GM12872 (cell line): ENCODE results near the gene WDR48.

Experiments used
- TF ChIP-seq, protein P1 (sequence below): IDR thresholded peaks from 3 replicates; pipeline ENCODE4 v1.5.1; 2011; ENCODE audit warnings: low read depth, mild to moderate bottlenecking, low read length, moderate library complexity; ENCODE audit not compliant: insufficient read depth

The WDR48 gene

DNA sequence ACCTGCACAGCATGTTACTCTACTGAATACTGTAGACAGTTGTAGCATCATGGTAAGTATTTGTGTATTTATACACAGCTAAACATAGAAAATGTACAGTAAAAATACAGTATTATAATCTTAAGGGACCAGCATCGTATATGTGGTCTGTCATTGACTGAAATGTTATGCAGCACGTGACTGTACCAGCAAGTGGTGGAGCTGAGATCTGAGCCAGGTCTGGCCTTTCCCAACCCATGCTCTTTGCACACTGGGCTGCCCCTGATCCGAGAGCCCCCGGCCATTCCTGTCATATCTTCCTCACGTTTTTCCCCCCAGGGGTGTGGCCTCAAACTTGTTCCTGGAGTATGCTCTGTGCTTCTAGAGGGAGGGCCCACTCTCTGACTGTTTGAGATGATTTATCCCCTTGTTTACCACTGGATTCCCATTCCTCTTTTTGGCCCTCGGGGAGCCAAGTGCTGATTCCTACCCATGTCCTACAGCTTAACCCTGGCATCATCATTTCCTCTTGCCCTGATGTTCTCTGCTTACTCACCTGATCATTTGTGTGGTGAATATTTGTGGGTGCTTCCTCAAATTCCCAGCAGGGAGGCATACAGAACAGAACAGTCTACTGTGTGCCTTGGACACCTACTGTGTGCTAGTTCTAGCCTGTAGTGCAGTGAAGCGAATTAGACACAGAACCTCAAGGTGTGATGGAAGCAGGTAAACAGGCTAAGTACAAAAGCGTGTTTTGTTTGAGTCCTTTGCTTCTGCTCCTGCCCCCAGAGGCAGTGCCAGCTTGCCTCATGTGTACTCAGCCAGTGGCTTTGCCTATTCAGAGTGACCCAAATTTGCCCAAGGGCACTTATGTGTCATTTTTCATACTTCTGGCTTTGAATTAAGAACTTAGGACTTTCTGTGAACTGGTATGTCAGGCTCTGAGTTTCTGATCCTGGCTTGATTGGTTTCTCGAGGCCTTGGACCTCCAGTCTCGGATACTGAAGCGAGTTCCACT, 80.6 kb downstream of the WDR48 start:
- TF ChIP-seq, protein P1, sequence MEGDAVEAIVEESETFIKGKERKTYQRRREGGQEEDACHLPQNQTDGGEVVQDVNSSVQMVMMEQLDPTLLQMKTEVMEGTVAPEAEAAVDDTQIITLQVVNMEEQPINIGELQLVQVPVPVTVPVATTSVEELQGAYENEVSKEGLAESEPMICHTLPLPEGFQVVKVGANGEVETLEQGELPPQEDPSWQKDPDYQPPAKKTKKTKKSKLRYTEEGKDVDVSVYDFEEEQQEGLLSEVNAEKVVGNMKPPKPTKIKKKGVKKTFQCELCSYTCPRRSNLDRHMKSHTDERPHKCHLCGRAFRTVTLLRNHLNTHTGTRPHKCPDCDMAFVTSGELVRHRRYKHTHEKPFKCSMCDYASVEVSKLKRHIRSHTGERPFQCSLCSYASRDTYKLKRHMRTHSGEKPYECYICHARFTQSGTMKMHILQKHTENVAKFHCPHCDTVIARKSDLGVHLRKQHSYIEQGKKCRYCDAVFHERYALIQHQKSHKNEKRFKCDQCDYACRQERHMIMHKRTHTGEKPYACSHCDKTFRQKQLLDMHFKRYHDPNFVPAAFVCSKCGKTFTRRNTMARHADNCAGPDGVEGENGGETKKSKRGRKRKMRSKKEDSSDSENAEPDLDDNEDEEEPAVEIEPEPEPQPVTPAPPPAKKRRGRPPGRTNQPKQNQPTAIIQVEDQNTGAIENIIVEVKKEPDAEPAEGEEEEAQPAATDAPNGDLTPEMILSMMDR: no peak

DNA sequence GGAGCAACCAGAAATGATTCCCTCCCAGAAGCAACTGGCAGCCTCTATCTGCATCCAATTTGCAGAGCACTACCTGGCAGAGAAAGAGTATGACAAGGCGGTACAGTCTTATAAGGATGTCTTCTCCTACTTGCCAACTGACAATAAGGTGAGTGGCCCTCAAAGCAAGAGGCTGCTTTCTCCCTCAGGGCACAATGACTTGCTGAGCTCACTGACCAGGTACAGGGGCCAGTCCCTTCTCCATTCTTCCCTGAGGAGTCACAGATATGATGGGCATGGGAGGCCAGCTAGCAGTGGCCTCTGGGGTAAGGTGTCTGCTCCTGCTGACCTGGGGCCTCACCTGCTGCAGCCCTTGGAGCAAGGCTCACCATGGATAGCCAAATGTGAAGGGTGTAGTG, 81.3 kb downstream of the WDR48 start:
- TF ChIP-seq, protein P1: no peak

DNA sequence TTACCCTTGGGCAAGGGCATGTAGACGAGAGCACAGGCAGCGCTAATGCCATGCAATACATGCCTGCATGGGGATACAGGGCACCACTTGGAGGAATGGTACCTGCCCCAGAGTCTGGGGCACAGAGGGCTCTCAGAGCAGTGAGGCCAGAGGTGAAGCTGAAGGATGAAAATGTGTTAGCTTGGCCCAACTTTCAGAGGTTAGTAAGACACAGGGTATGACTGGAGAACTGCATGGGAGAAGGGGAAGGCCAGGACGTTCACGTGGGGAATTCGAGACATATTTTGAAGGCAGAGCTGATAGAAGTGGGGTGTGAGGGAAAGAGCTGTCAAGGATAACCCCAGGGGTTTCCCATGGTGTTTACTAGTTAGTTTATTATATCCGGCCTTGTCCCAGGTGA, 82.0 kb downstream of the WDR48 start:
- TF ChIP-seq, protein P1: no peak

DNA sequence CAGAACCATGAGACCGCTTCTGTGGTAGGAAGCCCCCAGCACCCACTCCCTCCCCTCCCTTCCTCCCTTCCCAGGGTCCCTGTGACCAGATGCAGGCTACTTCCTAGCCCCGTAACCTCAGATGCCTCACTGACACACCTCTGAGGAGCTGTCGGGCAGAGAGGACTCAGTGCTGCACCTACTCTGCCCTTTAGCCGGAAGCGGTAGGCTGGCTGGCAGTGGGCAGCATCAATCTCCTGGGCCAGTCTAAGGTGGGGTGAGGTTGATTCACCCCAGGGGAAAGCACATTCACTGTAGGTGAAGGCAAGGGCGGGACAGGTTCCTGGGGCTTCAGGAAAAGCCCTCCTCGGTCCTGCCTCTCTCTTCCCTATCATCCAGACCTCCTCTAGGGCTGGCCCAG, 82.5 kb downstream of the WDR48 start:
- TF ChIP-seq, protein P1: no peak

DNA sequence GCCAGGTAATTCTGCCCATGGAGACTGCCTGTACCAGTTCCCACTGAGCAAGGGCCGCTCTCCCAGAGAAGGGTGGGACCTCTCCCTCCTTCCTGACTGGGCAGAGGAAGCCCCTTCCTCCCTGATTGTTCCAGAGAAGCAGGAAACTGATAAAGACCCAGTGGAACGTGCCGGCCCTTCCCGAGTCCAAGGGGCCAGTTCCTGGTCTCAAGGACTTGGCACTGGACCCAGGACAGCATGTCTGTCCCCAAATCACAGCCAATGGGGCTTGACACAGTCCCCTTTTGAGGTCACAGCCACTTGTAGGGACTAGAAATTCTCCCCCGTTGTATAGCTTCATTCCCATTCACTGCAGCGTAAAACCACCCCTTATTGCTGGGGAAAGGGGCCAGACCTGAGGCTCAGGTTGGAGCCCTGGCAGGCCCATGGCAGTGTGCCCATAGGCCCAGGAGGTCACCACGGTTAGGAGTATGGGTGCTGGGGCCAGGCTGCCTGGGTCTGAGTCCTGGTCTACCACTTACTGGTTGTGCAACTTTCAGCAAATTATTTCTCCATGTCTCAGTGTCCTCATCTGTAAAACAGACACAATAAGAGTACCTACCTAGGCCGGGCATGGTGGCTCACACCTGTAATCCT, 83.5 kb downstream of the WDR48 start:
- TF ChIP-seq, protein P1: no peak

DNA sequence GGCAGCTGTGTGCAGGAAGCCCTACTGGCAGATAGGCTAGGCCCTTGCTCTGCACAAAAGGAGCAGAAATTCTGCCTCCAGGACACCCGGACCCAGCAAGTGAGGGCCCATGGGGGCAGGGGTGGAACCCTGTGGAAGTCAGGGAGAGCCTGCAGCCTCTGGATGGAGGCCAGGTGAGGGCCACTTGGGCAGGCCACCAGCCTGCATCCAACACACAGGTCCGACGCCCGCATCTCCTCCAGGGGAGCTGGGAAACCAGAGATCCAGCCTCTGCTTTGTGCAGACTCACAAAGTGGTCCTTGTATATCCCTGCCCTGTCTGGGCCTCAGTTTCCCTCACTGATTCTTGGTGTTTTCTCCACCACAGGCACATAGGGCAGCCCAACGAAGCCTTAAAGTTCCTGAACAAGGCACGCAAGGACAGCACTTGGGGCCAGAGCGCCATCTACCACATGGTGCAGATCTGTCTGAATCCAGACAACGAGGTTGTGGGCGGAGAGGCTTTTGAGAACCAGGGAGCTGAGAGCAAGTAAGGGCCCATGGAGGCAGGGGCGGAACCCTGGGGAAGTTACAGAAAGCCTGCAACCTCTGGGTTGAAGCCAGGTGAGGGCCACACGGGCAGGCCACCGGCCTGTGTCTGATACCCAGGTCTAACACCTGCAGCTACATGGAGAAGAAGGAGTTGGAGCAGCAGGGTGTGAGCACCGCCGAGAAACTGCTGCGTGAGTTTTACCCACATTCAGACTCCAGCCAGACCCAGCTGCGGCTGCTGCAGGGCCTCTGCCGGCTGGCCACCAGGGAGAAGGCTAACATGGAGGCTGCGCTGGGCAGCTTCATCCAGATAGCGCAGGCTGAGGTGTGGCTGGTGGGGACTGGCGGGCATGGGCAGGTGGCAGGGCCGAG, 85.0 kb downstream of the WDR48 start:
- TF ChIP-seq, protein P1: no peak

DNA sequence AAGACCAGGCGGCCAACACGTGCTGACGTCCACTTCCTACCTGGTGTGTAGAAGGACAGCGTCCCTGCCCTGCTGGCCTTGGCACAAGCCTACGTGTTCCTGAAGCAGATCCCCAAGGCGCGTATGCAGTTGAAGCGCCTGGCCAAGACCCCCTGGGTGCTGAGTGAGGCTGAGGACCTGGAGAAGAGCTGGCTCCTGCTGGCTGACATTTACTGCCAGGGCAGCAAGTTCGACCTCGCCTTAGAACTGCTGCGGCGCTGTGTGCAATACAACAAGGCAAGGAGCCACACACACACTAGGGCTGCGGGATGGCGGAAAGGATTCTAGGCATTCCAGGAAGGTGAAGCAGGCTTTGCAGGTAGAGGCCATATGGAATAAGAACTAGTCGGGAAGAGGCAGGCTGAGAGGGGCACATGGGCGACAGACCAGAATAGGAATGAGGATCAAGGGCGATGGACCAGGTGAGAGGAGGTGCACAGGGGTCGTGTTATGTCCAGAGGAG, 85.7 kb downstream of the WDR48 start:
- TF ChIP-seq, protein P1: no peak
